ENCODE results near the gene CRLF2. TPM values are rescaled to one million over a fixed set of nuclear protein-coding genes. Genes with fewer than 3 reads are reported as not detected.
A peak's percentile ranks its signal among the peaks of the same experiment; 100 is the strongest.
"Not testable (repeated sequence)": the region's sequence is repeated elsewhere in the genome, so short reads cannot be mapped to it uniquely, and the experiment has no call there.

CRLF2 gene
- total and polyA plus RNA-seq, 2 donors from 2014 or later, result 1.6 TPM; not detected in 1

- Histone ChIP-seq H3K9ac (ENCODE audit: low read length in 3 of 3) (no peak overlapping the region), H3K9me3 (ENCODE audit: control insufficient read depth in 2 of 3, insufficient read depth in 1 of 3, low read length in 3 of 3) (no peaks in the 10 kb centered on the region), H3K4me3 (ENCODE audit: low read length in 3 of 3) (no peak overlapping the region), H3K27ac (ENCODE audit: low read depth in 2 of 2, low read length in 2 of 2) (no peak overlapping the region), H3K4me1 (ENCODE audit: control insufficient read depth in 2 of 3, insufficient read depth in 2 of 3, low read depth in 1 of 3, low read length in 3 of 3) (no peaks in the 10 kb centered on the region), H3K27me3 (ENCODE audit: control insufficient read depth, insufficient read depth, low read length) (no peaks in the 10 kb centered on the region), H3K36me3 (ENCODE audit: control insufficient read depth in 2 of 3, insufficient read depth in 3 of 3, low read length in 3 of 3) (no peaks in the 10 kb centered on the region)
- DNase-seq (peak in 1 of 5 donors; percentile 36), FAIRE-seq (no peak)
- TF ChIP-seq CTCF (IDR thresholded peaks at IDR 0.05; ENCODE audit: borderline replicate concordance, extremely low read depth, insufficient read depth), result no peak
- intact Hi-C loops (cut with DNase I), result no loop called here
These were observed 16.0 kb downstream of the CRLF2 start for GRCh38 chrX:1196436-1196835.

- DNase-seq, result peak in 1 of 5 donors; percentile 20
- H3K9ac ChIP-seq (ENCODE audit: low read length in 3 of 3); H3K27me3 ChIP-seq (ENCODE audit: control insufficient read depth, insufficient read depth, low read length); H3K36me3 ChIP-seq (ENCODE audit: control insufficient read depth in 2 of 3, insufficient read depth in 3 of 3, low read length in 3 of 3); H3K9me3 ChIP-seq (ENCODE audit: control insufficient read depth in 2 of 3, insufficient read depth in 1 of 3, low read length in 3 of 3); intact Hi-C loops (cut with DNase I); H3K4me1 ChIP-seq (ENCODE audit: control insufficient read depth in 2 of 3, insufficient read depth in 2 of 3, low read depth in 1 of 3, low read length in 3 of 3); H3K4me3 ChIP-seq (ENCODE audit: low read length in 3 of 3); FAIRE-seq; H3K27ac ChIP-seq (ENCODE audit: low read depth in 2 of 2, low read length in 2 of 2): not testable (repeated sequence)
These were observed 20.3 kb downstream of the CRLF2 start for GRCh38 chrX:1192196-1192595.

DNA sequence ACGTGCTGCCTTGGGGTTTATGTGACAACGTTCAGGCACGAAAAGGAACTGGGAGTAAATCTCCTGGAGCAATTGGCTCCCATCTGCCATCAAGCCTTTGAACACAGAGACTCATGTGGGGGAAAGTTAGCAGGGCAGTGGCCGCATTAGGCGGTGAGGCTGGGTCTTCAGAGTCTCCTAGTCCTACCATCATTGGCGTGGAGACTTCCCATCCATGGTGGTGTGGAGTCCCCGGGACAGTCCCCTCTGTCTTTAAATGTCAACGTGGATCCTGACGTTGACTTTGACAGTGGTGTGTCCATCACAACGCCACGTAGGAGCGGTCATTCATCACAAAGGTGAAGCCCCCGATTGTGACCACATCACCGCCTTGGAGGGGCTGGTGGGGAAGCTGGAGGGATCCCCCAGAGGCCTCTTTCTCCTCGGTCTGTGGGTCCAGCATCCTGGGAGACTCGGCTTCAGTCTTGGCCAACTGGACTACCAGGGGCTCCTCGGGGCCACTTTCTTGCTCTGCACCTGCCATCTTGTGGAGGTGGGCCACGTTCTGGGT lies 21.8 kb downstream of the CRLF2 start:
- H3K9ac ChIP-seq (ENCODE audit: low read length in 3 of 3), result no peak overlapping the region
- intact Hi-C loops (cut with DNase I), result no loop called here
- FAIRE-seq (no peak), DNase-seq (peak in 2 of 5 donors; percentile 15 to 23)
- TF ChIP-seq CTCF (IDR thresholded peaks at IDR 0.05; ENCODE audit: borderline replicate concordance, extremely low read depth, insufficient read depth), result no peak
- H3K4me3 ChIP-seq (ENCODE audit: low read length in 3 of 3), result no peak overlapping the region
- H3K9me3 ChIP-seq (ENCODE audit: control insufficient read depth in 2 of 3, insufficient read depth in 1 of 3, low read length in 3 of 3), result no peaks in the 10 kb centered on the region
- no peaks in the 10 kb centered on the region for H3K36me3 ChIP-seq (ENCODE audit: control insufficient read depth in 2 of 3, insufficient read depth in 3 of 3, low read length in 3 of 3)
- H3K27ac ChIP-seq (ENCODE audit: low read depth in 2 of 2, low read length in 2 of 2), result no peak overlapping the region
- no peaks in the 10 kb centered on the region for H3K27me3 ChIP-seq (ENCODE audit: control insufficient read depth, insufficient read depth, low read length)
- no peaks in the 10 kb centered on the region for H3K4me1 ChIP-seq (ENCODE audit: control insufficient read depth in 2 of 3, insufficient read depth in 2 of 3, low read depth in 1 of 3, low read length in 3 of 3)

GRCh38 chrX:1185561-1185960 lies 26.9 kb downstream of the CRLF2 start:
- DNase-seq (peak in 1 of 5 donors; percentile 32), FAIRE-seq (no peak)
- H3K4me3 ChIP-seq (ENCODE audit: low read length in 3 of 3), result no peak overlapping the region
- H3K4me1 ChIP-seq (ENCODE audit: control insufficient read depth in 2 of 3, insufficient read depth in 2 of 3, low read depth in 1 of 3, low read length in 3 of 3), result no peaks in the 10 kb centered on the region
- no peaks in the 10 kb centered on the region for H3K36me3 ChIP-seq (ENCODE audit: control insufficient read depth in 2 of 3, insufficient read depth in 3 of 3, low read length in 3 of 3)
- no peak for TF ChIP-seq CTCF (IDR thresholded peaks at IDR 0.05; ENCODE audit: borderline replicate concordance, extremely low read depth, insufficient read depth)
- no peak overlapping the region for H3K27ac ChIP-seq (ENCODE audit: low read depth in 2 of 2, low read length in 2 of 2)
- H3K27me3 ChIP-seq (ENCODE audit: control insufficient read depth, insufficient read depth, low read length), result no peaks in the 10 kb centered on the region
- no peaks in the 10 kb centered on the region for H3K9me3 ChIP-seq (ENCODE audit: control insufficient read depth in 2 of 3, insufficient read depth in 1 of 3, low read length in 3 of 3)
- no peak overlapping the region for H3K9ac ChIP-seq (ENCODE audit: low read length in 3 of 3)
- intact Hi-C loops (cut with DNase I), result no loop called here

Measured in kidney (tissue), 14 donors.